ENCODE data around the gene ZNF485.

DNA sequence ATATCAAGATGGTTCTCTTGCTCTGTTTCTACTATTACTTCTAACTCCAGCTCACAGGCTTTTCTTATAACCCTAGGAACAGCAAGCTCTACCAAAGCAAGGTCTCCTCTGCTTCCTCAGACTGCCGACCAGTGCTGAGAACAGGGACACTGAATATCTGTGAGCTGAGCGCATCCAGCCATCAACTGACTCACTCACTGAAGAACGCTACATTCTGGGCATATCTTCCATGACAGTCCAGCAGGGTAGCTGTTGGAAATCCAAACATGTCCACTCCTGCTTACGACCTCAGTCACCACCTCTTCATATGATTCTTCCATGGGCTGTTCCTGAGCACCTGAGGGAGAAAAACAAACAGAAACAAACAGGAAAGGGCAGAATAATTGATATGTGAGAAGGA lies 39.6 kb downstream of the ZNF485 start:
- no peak for TF ChIP-seq CTCF (IDR thresholded peaks at IDR 0.05)
- no peak for TF ChIP-seq POLR2AphosphoS5 (IDR thresholded peaks at IDR 0.05)
- TF ChIP-seq POLR2A (IDR thresholded peaks at IDR 0.05), result no peak
- TF ChIP-seq EP300 (IDR thresholded peaks at IDR 0.05), result no peak

All from suprapubic skin (tissue), 4 donors.